GM23338 (cell line): Measurements from ENCODE around the gene CXCL1.

Experiments used
- CREB1 ChIP-seq: fragments of 250-450 bp; sonication (Bioruptor Pico); IDR thresholded peaks from 2 replicates; pipeline ENCODE4 v1.5.0; 2020; ENCODE audit warnings: low read depth, mild to moderate bottlenecking, moderate library complexity
- EZH2 ChIP-seq: fragments of 200-600 bp; sonication (generic); IDR thresholded peaks from one replicate; pipeline ENCODE4 v1.8.0; 2017; ENCODE audit warnings: antibody characterized with exemption, mild to moderate bottlenecking, low read depth; ENCODE audit not compliant: unreplicated experiment
- EZH2phosphoT487 ChIP-seq: fragments of 200-600 bp; sonication (generic); IDR thresholded peaks from one replicate; pipeline ENCODE4 v1.8.1; 2018; ENCODE audit warnings: antibody characterized with exemption; ENCODE audit not compliant: unreplicated experiment
- POLR2AphosphoS5 ChIP-seq: IDR thresholded peaks from 2 replicates; pipeline ENCODE4 v1.6.1; 2016; ENCODE audit warnings: antibody characterized with exemption, low read depth
- STAT1 ChIP-seq: IDR thresholded peaks from one replicate; pipeline ENCODE4 v1.6.1; 2016; ENCODE audit warnings: antibody characterized with exemption; ENCODE audit not compliant: unreplicated experiment
- ZNF114 ChIP-seq: fragments of 250-450 bp; sonication (Bioruptor Pico); IDR thresholded peaks from 2 replicates; pipeline ENCODE4 v1.5.0; 2020; ENCODE audit warnings: mild to moderate bottlenecking, moderate library complexity
- TF ChIP-seq, protein P1 (sequence below), 2 experiments: fragments of 200-600 bp in 1 of 2; sonication (generic) in 1 of 2; conservative IDR thresholded peaks; 2 replicates each; pipeline versions ENCODE4 v1.5.1 to v1.6.1; 2016 to 2017; ENCODE audit warnings: antibody characterized with exemption in 2 of 2, low read depth in 2 of 2, mild to moderate bottlenecking in 2 of 2, moderate library complexity in 1 of 2
- TF ChIP-seq, protein P2 (sequence below): IDR thresholded peaks from one replicate; pipeline ENCODE4 v1.6.1; 2018; ENCODE audit warnings: antibody characterized with exemption; ENCODE audit not compliant: unreplicated experiment
- TF ChIP-seq, protein P3 (sequence below): IDR thresholded peaks from 2 replicates; pipeline ENCODE4 v1.6.1; 2016; ENCODE audit warnings: antibody characterized with exemption

DNA sequence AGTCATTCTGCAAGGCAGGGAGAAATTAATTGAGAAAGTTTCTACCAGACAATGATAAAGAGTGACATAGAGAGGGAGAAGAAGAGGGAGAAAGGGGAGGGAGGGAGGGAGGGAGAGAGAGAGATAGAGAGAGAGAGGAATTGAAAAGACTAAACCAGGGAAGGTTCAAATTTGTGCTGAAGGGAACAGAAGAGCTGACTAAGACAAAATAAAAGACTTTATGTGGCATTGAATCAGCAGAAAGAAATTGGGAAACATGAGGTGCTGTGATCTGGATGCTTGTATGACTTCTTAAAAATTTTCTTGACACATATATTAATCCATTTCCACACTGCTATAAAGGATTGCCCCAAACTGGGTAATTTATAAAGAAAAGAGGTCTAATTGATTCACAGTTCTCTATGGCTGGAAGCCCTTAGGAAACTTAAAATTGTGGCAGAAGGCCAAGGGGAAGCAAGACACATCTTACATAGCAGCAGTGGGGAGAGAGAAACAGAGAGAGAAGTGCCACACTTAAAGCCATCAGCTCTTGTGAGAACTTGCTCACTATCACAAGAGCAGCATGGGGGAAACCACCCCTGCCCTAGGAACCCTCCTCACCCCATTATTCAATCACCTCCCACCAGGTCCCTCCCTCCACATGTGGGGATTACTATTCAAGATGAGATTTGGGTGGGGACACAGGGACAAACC lies 46.2 kb upstream of the CXCL1 start:
- TF ChIP-seq, protein P1, sequence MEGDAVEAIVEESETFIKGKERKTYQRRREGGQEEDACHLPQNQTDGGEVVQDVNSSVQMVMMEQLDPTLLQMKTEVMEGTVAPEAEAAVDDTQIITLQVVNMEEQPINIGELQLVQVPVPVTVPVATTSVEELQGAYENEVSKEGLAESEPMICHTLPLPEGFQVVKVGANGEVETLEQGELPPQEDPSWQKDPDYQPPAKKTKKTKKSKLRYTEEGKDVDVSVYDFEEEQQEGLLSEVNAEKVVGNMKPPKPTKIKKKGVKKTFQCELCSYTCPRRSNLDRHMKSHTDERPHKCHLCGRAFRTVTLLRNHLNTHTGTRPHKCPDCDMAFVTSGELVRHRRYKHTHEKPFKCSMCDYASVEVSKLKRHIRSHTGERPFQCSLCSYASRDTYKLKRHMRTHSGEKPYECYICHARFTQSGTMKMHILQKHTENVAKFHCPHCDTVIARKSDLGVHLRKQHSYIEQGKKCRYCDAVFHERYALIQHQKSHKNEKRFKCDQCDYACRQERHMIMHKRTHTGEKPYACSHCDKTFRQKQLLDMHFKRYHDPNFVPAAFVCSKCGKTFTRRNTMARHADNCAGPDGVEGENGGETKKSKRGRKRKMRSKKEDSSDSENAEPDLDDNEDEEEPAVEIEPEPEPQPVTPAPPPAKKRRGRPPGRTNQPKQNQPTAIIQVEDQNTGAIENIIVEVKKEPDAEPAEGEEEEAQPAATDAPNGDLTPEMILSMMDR (conservative IDR thresholded peaks at IDR 0.05; ENCODE audit: low read depth in 2 of 2): no peak
- TF ChIP-seq POLR2AphosphoS5: no peak
- TF ChIP-seq EZH2phosphoT487: no peak
- no peak for TF ChIP-seq EZH2
- TF ChIP-seq, protein P2, sequence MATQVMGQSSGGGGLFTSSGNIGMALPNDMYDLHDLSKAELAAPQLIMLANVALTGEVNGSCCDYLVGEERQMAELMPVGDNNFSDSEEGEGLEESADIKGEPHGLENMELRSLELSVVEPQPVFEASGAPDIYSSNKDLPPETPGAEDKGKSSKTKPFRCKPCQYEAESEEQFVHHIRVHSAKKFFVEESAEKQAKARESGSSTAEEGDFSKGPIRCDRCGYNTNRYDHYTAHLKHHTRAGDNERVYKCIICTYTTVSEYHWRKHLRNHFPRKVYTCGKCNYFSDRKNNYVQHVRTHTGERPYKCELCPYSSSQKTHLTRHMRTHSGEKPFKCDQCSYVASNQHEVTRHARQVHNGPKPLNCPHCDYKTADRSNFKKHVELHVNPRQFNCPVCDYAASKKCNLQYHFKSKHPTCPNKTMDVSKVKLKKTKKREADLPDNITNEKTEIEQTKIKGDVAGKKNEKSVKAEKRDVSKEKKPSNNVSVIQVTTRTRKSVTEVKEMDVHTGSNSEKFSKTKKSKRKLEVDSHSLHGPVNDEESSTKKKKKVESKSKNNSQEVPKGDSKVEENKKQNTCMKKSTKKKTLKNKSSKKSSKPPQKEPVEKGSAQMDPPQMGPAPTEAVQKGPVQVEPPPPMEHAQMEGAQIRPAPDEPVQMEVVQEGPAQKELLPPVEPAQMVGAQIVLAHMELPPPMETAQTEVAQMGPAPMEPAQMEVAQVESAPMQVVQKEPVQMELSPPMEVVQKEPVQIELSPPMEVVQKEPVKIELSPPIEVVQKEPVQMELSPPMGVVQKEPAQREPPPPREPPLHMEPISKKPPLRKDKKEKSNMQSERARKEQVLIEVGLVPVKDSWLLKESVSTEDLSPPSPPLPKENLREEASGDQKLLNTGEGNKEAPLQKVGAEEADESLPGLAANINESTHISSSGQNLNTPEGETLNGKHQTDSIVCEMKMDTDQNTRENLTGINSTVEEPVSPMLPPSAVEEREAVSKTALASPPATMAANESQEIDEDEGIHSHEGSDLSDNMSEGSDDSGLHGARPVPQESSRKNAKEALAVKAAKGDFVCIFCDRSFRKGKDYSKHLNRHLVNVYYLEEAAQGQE: no peak
- no peak for TF ChIP-seq ZNF114 (CRISPR knock-in tag)
- TF ChIP-seq, protein P3, sequence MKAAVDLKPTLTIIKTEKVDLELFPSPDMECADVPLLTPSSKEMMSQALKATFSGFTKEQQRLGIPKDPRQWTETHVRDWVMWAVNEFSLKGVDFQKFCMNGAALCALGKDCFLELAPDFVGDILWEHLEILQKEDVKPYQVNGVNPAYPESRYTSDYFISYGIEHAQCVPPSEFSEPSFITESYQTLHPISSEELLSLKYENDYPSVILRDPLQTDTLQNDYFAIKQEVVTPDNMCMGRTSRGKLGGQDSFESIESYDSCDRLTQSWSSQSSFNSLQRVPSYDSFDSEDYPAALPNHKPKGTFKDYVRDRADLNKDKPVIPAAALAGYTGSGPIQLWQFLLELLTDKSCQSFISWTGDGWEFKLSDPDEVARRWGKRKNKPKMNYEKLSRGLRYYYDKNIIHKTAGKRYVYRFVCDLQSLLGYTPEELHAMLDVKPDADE: no peak
- no peak for TF ChIP-seq CREB1 (CRISPR knock-in tag)
- TF ChIP-seq STAT1: no peak
